GM18870 (cell line): ENCODE measurements around the gene KCNIP4.

Experiments
- ATAC-seq: cut with Tn5 transposase; IDR thresholded peaks from one replicate; pipeline ENCODE4 v1.9.1; 2021; ENCODE audit warnings: moderate library complexity; ENCODE audit not compliant: unreplicated experiment

KCNIP4 gene

GRCh38 chr4:21699446-21699845 lies 249.1 kb downstream of the KCNIP4 start:
- no peak for ATAC-seq

GRCh38 chr4:21697583-21697982 lies 251.0 kb downstream of the KCNIP4 start:
- no peak for ATAC-seq

- no peak for ATAC-seq
These were observed 253.4 kb downstream of the KCNIP4 start for GRCh38 chr4:21695141-21695540.

GRCh38 chr4:21692241-21692640 lies 256.3 kb downstream of the KCNIP4 start:
- no peak for ATAC-seq

GRCh38 chr4:21688596-21689265 lies 259.8 kb downstream of the KCNIP4 start:
- ATAC-seq, result no peak

- ATAC-seq, result no peak
These were observed 262.7 kb downstream of the KCNIP4 start for GRCh38 chr4:21685911-21686310.

GRCh38 chr4:21680326-21680898 lies 268.2 kb downstream of the KCNIP4 start:
- ATAC-seq, result no peak

- no peak for ATAC-seq
These were observed 269.9 kb downstream of the KCNIP4 start for GRCh38 chr4:21678711-21679110.

- ATAC-seq, result no peak
These were observed 271.4 kb downstream of the KCNIP4 start for GRCh38 chr4:21677173-21677572.

- no peak for ATAC-seq
These were observed 284.2 kb downstream of the KCNIP4 start for GRCh38 chr4:21664355-21664754.

- ATAC-seq, result no peak
These were observed 291.7 kb downstream of the KCNIP4 start for GRCh38 chr4:21656832-21657231.

GRCh38 chr4:21655031-21655430 lies 293.5 kb downstream of the KCNIP4 start:
- no peak for ATAC-seq

GRCh38 chr4:21652508-21653231 lies 295.9 kb downstream of the KCNIP4 start:
- ATAC-seq, result no peak

- no peak for ATAC-seq
These were observed 299.0 kb downstream of the KCNIP4 start for GRCh38 chr4:21649391-21650090.

- ATAC-seq, result no peak
These were observed 302.8 kb downstream of the KCNIP4 start for GRCh38 chr4:21645776-21646175.

GRCh38 chr4:21641696-21642095 lies 306.9 kb downstream of the KCNIP4 start:
- no peak for ATAC-seq

GRCh38 chr4:21638171-21638725 lies 310.3 kb downstream of the KCNIP4 start:
- no peak for ATAC-seq

- ATAC-seq, result no peak
These were observed 319.5 kb downstream of the KCNIP4 start for GRCh38 chr4:21628916-21629610.

GRCh38 chr4:21628116-21628670 lies 320.4 kb downstream of the KCNIP4 start:
- no peak for ATAC-seq

GRCh38 chr4:21625447-21625846 lies 323.1 kb downstream of the KCNIP4 start:
- ATAC-seq, result no peak
